Measurements from ENCODE around the gene ALG14.

Gene ALG14

GRCh38 chr1:94926126-94926914 is 146.4 kb downstream of the ALG14 start:
- peak in 41 of 42 donors; percentile 11 to 82 (median 57) for DNase-seq

GRCh38 chr1:94925561-94926125 is 147.1 kb downstream of the ALG14 start:
- intact Hi-C loops (cut with DNase I), result loop anchor here (2.0 to 5.0 kb wide), 2 partner anchors 53 to 117 kb away; no protein-coding TSS in a partner anchor
- peak; percentile 52 to 90 (median 74) for DNase-seq

More at GRCh38 chr1:94926126-94926914, 146.4 kb downstream of the ALG14 start:
- intact Hi-C loops (cut with DNase I), result loop anchor here (2.0 to 5.0 kb wide), 2 partner anchors 54 to 116 kb away; no protein-coding TSS in a partner anchor

- intact Hi-C loops (cut with DNase I), result loop anchor here (5.0 kb wide), 1 partner anchor 53 kb away; no protein-coding TSS in a partner anchor
These were observed 147.7 kb downstream of the ALG14 start for GRCh38 chr1:94925004-94925403.

More at GRCh38 chr1:94925004-94925403, 147.7 kb downstream of the ALG14 start:
- DNase-seq, result no peak
